ENCODE results near the gene PAQR4. TPM values are rescaled to one million over a fixed set of nuclear protein-coding genes. Genes with fewer than 3 reads are reported as not detected.

The PAQR4 gene
- total and polyA plus RNA-seq, 2 of the 13 experiments (the other 11 are each of a cell fraction or from before 2014, with no cell fraction given): 15.9 to 24.8 TPM

GRCh38 chr16:2983706-2984136 lies 14.6 kb downstream of the PAQR4 start (continued):
- TF ChIP-seq ISX (CRISPR knock-in tag; conservative IDR thresholded peaks at IDR 0.05) (no peak), ZHX1 (CRISPR knock-in tag; IDR thresholded peaks at IDR 0.05; ENCODE audit: low read depth) (no peak), NAIF1 (CRISPR knock-in tag; IDR thresholded peaks at IDR 0.05; ENCODE audit: borderline replicate concordance) (no peak), ESRRA (CRISPR knock-in tag; IDR thresholded peaks at IDR 0.05; ENCODE audit: low read depth) (no peak), SAP130 (CRISPR knock-in tag; IDR thresholded peaks at IDR 0.05; ENCODE audit: low read depth) (peak; percentile 49; the same call in 1 of the 2 replicates), ARNTL (CRISPR knock-in tag; IDR thresholded peaks at IDR 0.05) (no peak), ZNF776 (CRISPR knock-in tag; IDR thresholded peaks at IDR 0.05) (peak; percentile 24; the same call in 1 of the 2 replicates)

GRCh38 chr16:2985462-2985861 lies 16.3 kb downstream of the PAQR4 start:
- intact Hi-C loops (cut with micrococcal nuclease; ENCODE audit: unreplicated experiment) (no loop called here), in situ Hi-C loops (cut with HindIII; ENCODE audit: extremely low pct_ligation_motif_present, low pct_unique_long_range_greater_than_20kb) (no loop called here)
- Histone ChIP-seq H3K36me3 (replicated peaks in 1 of 2; ENCODE audit: control insufficient read depth in 1 of 2, insufficient read depth in 2 of 2, low read length in 2 of 2) (no peaks in the 10 kb centered on the region), H3K4me1 (ENCODE audit: insufficient read depth, low read length) (peaks cover 26% of the 10 kb centered on the region), H2AFZ (ENCODE audit: low read length) (no peak overlapping the region), H4K20me1 (ENCODE audit: insufficient read depth, low read length) (no peaks in the 10 kb centered on the region), H3K4me2 (ENCODE audit: low read depth, low read length) (no peak overlapping the region), H3K9me3 (ENCODE audit: low read length) (no peaks in the 10 kb centered on the region), H3K27ac (ENCODE audit: extremely low read length, insufficient read depth, low read length) (no peak overlapping the region), H3K4me3 (replicated peaks in 1 of 3; ENCODE audit: insufficient read depth in 1 of 3, low read depth in 2 of 3, low read length in 3 of 3) (no peak overlapping the region), H3K27me3 (ENCODE audit: control insufficient read depth in 1 of 2, insufficient read depth in 2 of 2, low read length in 2 of 2) (peaks cover 19 to 52% of the 10 kb centered on the region in 2 experiments), H3K79me2 (ENCODE audit: insufficient read depth, low read length) (no peaks in the 10 kb centered on the region), H3K9ac (ENCODE audit: insufficient read depth, low read depth, low read length) (no peak overlapping the region)
- no peak for DNase-seq (ENCODE audit: low spot score)
- TF ChIP-seq ZNF768 (CRISPR knock-in tag; IDR thresholded peaks at IDR 0.05): peak; percentile 19; the same call in 1 of the 2 replicates
- no peak for TF ChIP-seq ZNF672 (CRISPR knock-in tag; IDR thresholded peaks at IDR 0.05)
- TF ChIP-seq MED8 (CRISPR knock-in tag; IDR thresholded peaks at IDR 0.05; ENCODE audit: insufficient replicate concordance): no peak
- no peak for TF ChIP-seq MXI1 (IDR thresholded peaks at IDR 0.05; ENCODE audit: borderline replicate concordance, low read depth, low read length)
- TF ChIP-seq SOX6 (IDR thresholded peaks at IDR 0.05): no peak
- no peak for TF ChIP-seq SOX6 (CRISPR knock-in tag; IDR thresholded peaks at IDR 0.05)
- no peak for TF ChIP-seq MTF2 (CRISPR knock-in tag; IDR thresholded peaks at IDR 0.05; ENCODE audit: borderline replicate concordance)
- ChIA-PET POLR2A (no interaction called here), CTCF (ENCODE audit: low intra/inter-chr PET ratio, low total read pairs) (no interaction called here)
- FAIRE-seq: no peak
- WGBS (ENCODE audit: low lambda C conversion rate): no CpG with 5 or more reads among the region's 9 CpGs
- BruUV-seq (replicated peaks): no TSS peak
- no peak for ATAC-seq
